ENCODE results near the gene BRCA1. TPM values are rescaled to one million over a fixed set of nuclear protein-coding genes. Genes with fewer than 3 reads are reported as not detected.

BRCA1 gene
- total RNA-seq, 2 experiments from 2014 or later: 84.3 to 102 TPM

DNA sequence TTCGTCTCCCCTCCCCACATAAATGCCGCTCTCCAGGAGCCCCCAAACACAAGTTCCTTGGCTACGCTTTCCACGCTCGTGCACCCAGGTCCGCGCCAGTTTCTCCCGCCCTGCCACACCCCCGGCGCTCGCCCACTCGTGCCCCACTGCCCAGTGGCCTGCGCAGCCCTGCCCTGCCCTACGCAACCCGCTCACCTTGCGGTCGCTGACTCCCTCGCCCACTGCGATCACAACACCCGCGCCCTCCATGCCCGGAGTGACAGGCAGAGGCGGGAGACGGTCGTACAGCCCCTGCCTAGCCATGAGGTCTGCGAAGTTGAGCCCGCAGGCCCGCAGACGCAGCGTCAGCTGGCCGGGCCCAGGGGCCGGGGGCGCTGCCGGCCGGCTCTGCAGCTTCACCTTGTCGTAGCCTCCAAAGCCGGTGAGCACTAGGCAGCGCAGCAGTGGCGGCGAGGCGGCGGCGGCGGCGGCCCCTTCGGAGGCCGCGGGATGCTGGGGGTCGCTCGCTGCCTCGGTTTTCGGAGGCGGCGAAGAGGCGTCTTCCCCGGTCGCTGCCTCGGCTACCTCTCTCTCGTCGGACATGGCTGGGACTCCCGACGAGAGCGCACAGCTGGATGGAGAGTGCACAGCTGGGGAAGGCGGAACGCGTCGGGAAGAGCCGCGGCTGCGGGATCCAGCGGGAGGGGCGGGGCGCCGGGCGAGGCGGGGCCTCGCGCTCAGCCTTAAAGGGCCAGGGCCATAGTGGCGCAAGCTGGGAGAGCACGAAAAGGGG lies 103.2 kb downstream of the BRCA1 start, which contains the start of gene VAT1:
VAT1 (minus strand) TSS at position 645 of the 772 bp plus-strand sequence; CDS start at position 582, 63 bp downstream.
- Mint-ChIP-seq H3K27me3 (peaks cover 23% of the 10 kb centered on the region), H3K36me3 (no peaks in the 10 kb centered on the region), H3K27ac (no peak within 1 kb of the TSS)

GRCh38 chr17:43020789-43021740 lies 104.1 kb downstream of the BRCA1 start:
- Mint-ChIP-seq H3K27ac (no peak overlapping the region), H3K27me3 (peaks cover 16% of the 10 kb centered on the region), H3K36me3 (no peaks in the 10 kb centered on the region), H3K4me3 (peak overlapping the region; percentile 81), H3K4me1 (peaks cover 31% of the 10 kb centered on the region), H3K9me3 (ENCODE audit: low read depth) (no peaks in the 10 kb centered on the region)
- ATAC-seq (no peak), DNase-seq (no peak)
- CTCF ChIA-PET: interaction anchor here (1.0 to 1.2 kb wide), 3 partner anchors 11 to 23 kb away, joined by 3 to 6 read pairs (median 3); partner anchors contain the start of gene IFI35

More for the DNA sequence above, 103.2 kb downstream of the BRCA1 start, which contains the start of gene VAT1:
- no peaks in the 10 kb centered on the region for H3K9me3 Mint-ChIP-seq (ENCODE audit: low read depth)
- peak; percentile 66 for DNase-seq
- peak; percentile 73 for ATAC-seq
- CTCF ChIA-PET: interaction anchor here (1.0 to 1.2 kb wide), 3 partner anchors 9 to 24 kb away, joined by 3 to 6 read pairs (median 6); partner anchors contain the start of gene IFI35
- peaks cover 31% of the 10 kb centered on the region for H3K4me1 Mint-ChIP-seq
- peak within 1 kb of the TSS; percentile 81 for H3K4me3 Mint-ChIP-seq

GRCh38 chr17:43020030-43020621 lies 105.0 kb downstream of the BRCA1 start:
- no peaks in the 10 kb centered on the region for H3K9me3 Mint-ChIP-seq (ENCODE audit: low read depth)
- ATAC-seq (no peak), DNase-seq (no peak)
- H3K27me3 Mint-ChIP-seq: peaks cover 9% of the 10 kb centered on the region
- CTCF ChIA-PET: interaction anchor here (1.1 kb wide), 1 partner anchor 10 kb away, joined by 3 read pairs; no protein-coding TSS in a partner anchor
- peak overlapping the region; percentile 22 for H3K4me3 Mint-ChIP-seq
- peaks cover 1% of the 10 kb centered on the region for H3K36me3 Mint-ChIP-seq
- H3K4me1 Mint-ChIP-seq: peaks cover 28% of the 10 kb centered on the region
- H3K27ac Mint-ChIP-seq: no peak overlapping the region

DNA sequence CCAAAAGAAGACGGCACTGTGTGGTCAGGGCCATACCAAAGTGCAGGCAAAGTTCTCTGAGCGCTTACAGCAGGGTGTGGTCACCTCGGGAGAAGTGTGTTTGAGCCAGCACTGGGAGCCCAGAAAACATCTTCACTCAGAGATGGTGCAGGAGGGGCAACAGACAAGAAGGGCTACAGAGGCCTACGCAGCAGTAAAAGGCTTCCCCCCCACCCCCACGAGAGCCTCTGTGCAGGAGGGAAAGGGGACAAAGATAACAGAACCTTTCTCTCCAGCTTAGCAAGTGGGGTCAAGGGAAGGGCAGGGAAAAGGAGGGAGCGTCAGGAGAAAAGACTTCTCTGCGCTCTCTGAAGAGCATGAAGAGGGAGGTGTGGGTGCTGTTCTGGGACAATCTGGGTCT lies 105.7 kb downstream of the BRCA1 start:
- no peak for ATAC-seq
- DNase-seq: no peak
- H3K27me3 Mint-ChIP-seq: peaks cover 4% of the 10 kb centered on the region
- no peak overlapping the region for H3K27ac Mint-ChIP-seq
- H3K36me3 Mint-ChIP-seq: peaks cover 7% of the 10 kb centered on the region
- peaks cover 23% of the 10 kb centered on the region for H3K4me1 Mint-ChIP-seq
- H3K9me3 Mint-ChIP-seq (ENCODE audit: low read depth): no peaks in the 10 kb centered on the region
- no peak overlapping the region for H3K4me3 Mint-ChIP-seq
- CTCF ChIA-PET: interaction anchor here (1.6 kb wide), 1 partner anchor 21 kb away, joined by 7 read pairs; the partner anchor contains the start of gene RPL27

- peaks cover 20% of the 10 kb centered on the region for H3K4me1 Mint-ChIP-seq
- CTCF ChIA-PET: interaction anchor here (1.6 kb wide), 1 partner anchor 20 kb away, joined by 7 read pairs; the partner anchor contains the start of gene RPL27
- H3K27ac Mint-ChIP-seq: no peak overlapping the region
Observed at GRCh38 chr17:43018932-43019331, 106.2 kb downstream of the BRCA1 start.

GRCh38 chr17:43018008-43018853 lies 106.9 kb downstream of the BRCA1 start:
- Mint-ChIP-seq H3K9me3 (ENCODE audit: low read depth) (no peaks in the 10 kb centered on the region), H3K4me3 (no peak overlapping the region)
- CTCF ChIA-PET: interaction anchor here (1.6 kb wide), 1 partner anchor 20 kb away, joined by 7 read pairs; the partner anchor contains the start of gene RPL27

More at GRCh38 chr17:43018932-43019331, 106.2 kb downstream of the BRCA1 start:
- Mint-ChIP-seq H3K27me3 (no peaks in the 10 kb centered on the region), H3K4me3 (no peak overlapping the region), H3K36me3 (peaks cover 10% of the 10 kb centered on the region), H3K9me3 (ENCODE audit: low read depth) (no peaks in the 10 kb centered on the region)
- no peak for DNase-seq
- no peak for ATAC-seq

DNA sequence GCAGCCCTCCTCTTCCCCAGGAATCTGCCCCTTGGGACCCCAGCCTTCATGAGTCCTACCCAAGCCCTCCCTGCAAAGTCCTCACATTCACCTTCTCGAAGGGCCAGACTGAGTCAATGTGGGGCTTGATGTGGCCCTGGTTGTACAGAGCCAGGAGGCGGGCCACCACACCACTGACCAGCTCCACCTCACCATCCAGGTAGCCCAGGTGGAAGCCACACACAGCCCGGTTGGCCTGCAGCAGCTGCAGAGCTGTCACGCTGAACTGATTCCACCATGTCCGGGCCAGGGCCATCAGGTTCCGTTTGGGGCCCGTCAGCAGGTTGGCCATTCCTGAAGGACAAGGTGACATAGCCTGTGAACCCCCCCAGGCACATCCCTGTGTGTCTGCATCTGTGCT lies 108.9 kb downstream of the BRCA1 start:
- ATAC-seq: no peak
- H3K27ac Mint-ChIP-seq: no peak overlapping the region
- DNase-seq: no peak
- CTCF ChIA-PET: no interaction called here
- no peaks in the 10 kb centered on the region for H3K27me3 Mint-ChIP-seq
- H3K36me3 Mint-ChIP-seq: peaks cover 26% of the 10 kb centered on the region
- no peak overlapping the region for H3K4me3 Mint-ChIP-seq
- H3K4me1 Mint-ChIP-seq: peaks cover 19% of the 10 kb centered on the region
- no peaks in the 10 kb centered on the region for H3K9me3 Mint-ChIP-seq (ENCODE audit: low read depth)

More at GRCh38 chr17:43018008-43018853, 106.9 kb downstream of the BRCA1 start:
- DNase-seq (peak; percentile 55), ATAC-seq (peak; percentile 37)
- H3K4me1 Mint-ChIP-seq: peaks cover 20% of the 10 kb centered on the region
- no peak overlapping the region for H3K27ac Mint-ChIP-seq
- peaks cover 16% of the 10 kb centered on the region for H3K36me3 Mint-ChIP-seq
- H3K27me3 Mint-ChIP-seq: no peaks in the 10 kb centered on the region

- Mint-ChIP-seq H3K27ac (no peak overlapping the region), H3K9me3 (ENCODE audit: low read depth) (no peaks in the 10 kb centered on the region), H3K4me3 (no peak overlapping the region), H3K36me3 (peaks cover 30% of the 10 kb centered on the region), H3K4me1 (peaks cover 21% of the 10 kb centered on the region), H3K27me3 (no peaks in the 10 kb centered on the region)
- CTCF ChIA-PET: no interaction called here
- DNase-seq (no peak), ATAC-seq (no peak)
Observed at GRCh38 chr17:43015579-43015978, 109.6 kb downstream of the BRCA1 start.

DNA sequence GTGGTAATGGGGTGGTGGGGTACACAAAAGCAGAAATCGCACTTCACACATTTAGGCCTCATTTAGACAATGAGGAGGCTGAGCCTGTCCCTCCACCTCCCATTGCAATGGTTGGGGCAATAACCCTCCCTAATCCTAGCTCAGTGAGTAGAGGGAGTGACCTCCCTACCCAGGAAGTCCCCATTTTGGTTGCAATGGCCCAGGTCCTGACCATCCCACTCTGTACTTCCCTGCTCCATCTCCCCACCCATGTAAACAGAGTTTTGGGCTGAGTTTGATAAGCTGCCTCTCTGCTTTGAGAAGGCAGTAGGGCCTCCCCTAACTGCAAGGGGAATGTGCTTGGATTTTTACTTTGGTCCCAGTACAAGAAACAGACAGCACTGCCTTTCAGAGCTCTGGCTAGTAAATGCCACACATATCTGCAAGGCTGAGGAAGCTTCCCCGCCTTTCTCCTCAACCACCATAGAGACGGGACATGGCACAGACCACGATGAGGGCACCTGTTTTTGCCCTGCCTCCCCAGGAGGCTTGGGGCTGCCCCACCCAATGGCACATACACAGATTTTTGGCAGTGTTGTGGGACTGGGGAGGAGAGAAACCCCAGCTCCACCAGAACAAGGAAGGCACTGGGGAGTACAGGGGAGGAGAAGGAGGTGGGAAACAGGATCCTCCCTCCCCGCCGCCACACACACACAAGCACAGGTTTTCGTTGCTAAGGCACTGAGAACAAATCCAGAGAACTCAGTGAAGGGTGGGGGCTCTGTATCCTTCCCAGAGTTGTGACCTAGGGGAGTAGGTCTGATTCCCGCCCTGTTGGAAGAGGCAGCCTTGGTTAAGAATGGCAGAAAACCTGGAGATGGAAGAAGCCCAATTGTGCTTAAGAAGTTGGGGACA lies 110.3 kb downstream of the BRCA1 start:
- no peak for DNase-seq
- no peaks in the 10 kb centered on the region for H3K27me3 Mint-ChIP-seq
- H3K36me3 Mint-ChIP-seq: peaks cover 37% of the 10 kb centered on the region
- no peaks in the 10 kb centered on the region for H3K9me3 Mint-ChIP-seq (ENCODE audit: low read depth)
- CTCF ChIA-PET: interaction anchor here (0.7 to 1.2 kb wide), 2 partner anchors 8 to 17 kb away, joined by 3 to 4 read pairs; partner anchors contain the start of genes IFI35 and RPL27
- peak overlapping the region; percentile 14 for H3K27ac Mint-ChIP-seq
- peaks cover 25% of the 10 kb centered on the region for H3K4me1 Mint-ChIP-seq
- ATAC-seq: no peak
- H3K4me3 Mint-ChIP-seq: no peak overlapping the region

- CTCF ChIA-PET: interaction anchor here (0.7 to 1.2 kb wide), 2 partner anchors 8 to 16 kb away, joined by 3 to 4 read pairs; partner anchors contain the start of genes IFI35 and RPL27
- H3K27me3 Mint-ChIP-seq: no peaks in the 10 kb centered on the region
- ATAC-seq: no peak
Observed at GRCh38 chr17:43014020-43014648, 111.0 kb downstream of the BRCA1 start.

GRCh38 chr17:43013296-43013695 lies 111.9 kb downstream of the BRCA1 start:
- ATAC-seq: no peak
- CTCF ChIA-PET: interaction anchor here (1.7 kb wide), 1 partner anchor 11 kb away, joined by 8 read pairs; the partner anchor contains the start of gene RND2
- Mint-ChIP-seq H3K36me3 (peaks cover 40% of the 10 kb centered on the region), H3K9me3 (ENCODE audit: low read depth) (no peaks in the 10 kb centered on the region), H3K4me1 (peaks cover 18% of the 10 kb centered on the region), H3K4me3 (no peak overlapping the region), H3K27ac (no peak overlapping the region), H3K27me3 (no peaks in the 10 kb centered on the region)
- no peak for DNase-seq

More at GRCh38 chr17:43014020-43014648, 111.0 kb downstream of the BRCA1 start:
- no peaks in the 10 kb centered on the region for H3K9me3 Mint-ChIP-seq (ENCODE audit: low read depth)
- H3K4me3 Mint-ChIP-seq: no peak overlapping the region
- H3K36me3 Mint-ChIP-seq: peaks cover 37% of the 10 kb centered on the region
- DNase-seq: no peak
- peaks cover 18% of the 10 kb centered on the region for H3K4me1 Mint-ChIP-seq
- no peak overlapping the region for H3K27ac Mint-ChIP-seq

Measured in activated CD8-positive, alpha-beta memory T cell treated with anti-CD3 and anti-CD28 coated beads, Interleukin-2, amount 10 ng/mL, durations not matched to agents 7 days and 5 days (primary cell).